Measurements from ENCODE around the gene GSTO1.
A peak's percentile ranks its signal among the peaks of the same experiment; 100 is the strongest.

Gene GSTO1

DNA sequence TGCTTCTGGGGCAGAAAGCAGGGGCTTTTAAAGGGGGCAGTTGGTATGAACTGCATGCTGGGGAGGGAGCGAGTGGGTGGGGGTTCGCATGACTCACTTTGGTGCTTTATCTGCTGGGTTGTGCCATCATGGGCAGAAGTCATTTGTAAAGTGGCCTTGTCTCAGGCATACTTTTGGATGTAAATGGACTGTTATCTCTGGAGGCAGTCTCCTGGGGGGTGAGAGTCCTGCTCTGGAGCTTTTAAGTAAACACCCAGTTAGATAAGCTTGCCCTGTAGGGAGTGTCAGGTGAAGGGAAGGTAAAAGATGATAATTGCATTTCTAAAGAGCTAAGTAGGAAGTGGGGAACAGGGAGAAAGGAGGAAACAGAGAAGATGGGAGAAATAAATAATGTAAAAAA is 1.6 kb upstream of the GSTO1 start:
- TF ChIP-seq TAF1 (IDR thresholded peaks at IDR 0.05; ENCODE audit: borderline replicate concordance, low read depth, low read length) (no peak), POLR2AphosphoS5 (IDR thresholded peaks at IDR 0.05; ENCODE audit: low read depth, low read length) (no peak), POLR2A (IDR thresholded peaks at IDR 0.05; ENCODE audit: low read depth, low read length) (no peak)
- DNase-seq (ENCODE audit: insufficient read length) (no peak), FAIRE-seq (no peak)

DNA sequence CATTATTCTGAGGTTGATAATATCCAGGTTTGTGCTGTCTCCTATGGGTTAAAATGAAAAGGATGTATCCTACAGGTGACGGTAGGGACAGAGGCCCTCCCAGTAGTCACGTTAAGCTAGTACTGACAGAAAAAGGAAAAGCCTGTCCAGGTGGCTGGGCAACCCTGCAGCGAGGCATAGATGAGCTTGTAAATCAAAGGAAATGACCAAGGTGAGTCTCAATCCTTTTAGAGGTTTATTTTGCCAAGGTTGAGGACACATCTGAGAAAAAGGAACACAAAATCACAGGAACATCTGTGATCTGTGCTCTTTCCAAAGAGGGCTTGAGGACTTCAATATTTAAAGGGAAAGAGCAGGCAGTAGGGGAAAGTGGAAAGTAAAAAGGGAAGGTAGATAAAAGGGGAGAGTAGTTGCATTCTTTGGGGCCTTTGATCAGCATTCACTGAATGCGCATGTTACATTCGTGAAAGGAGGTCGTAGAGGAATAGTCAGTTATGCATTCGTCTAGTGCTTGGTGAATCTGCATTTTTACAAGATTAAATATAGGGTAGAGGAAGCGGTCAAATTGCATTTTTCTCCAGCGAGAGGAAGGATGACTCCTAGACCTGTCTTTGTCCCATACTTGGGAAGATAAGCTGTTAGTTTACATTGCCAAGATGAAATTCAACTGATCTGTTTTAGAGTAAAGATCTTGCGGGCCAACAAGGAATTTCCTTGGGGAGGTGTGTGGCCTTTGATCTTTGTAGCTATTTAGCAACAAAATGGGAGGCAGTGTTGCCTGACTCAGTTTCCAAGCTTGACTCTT is 884 bp upstream of the GSTO1 start:
- FAIRE-seq (no peak), DNase-seq (ENCODE audit: insufficient read length) (no peak)
- TF ChIP-seq POLR2AphosphoS5 (IDR thresholded peaks at IDR 0.05; ENCODE audit: low read depth, low read length), result no peak
- TF ChIP-seq TAF1 (IDR thresholded peaks at IDR 0.05; ENCODE audit: borderline replicate concordance, low read depth, low read length), result no peak
- no peak for TF ChIP-seq POLR2A (IDR thresholded peaks at IDR 0.05; ENCODE audit: low read depth, low read length)

DNA sequence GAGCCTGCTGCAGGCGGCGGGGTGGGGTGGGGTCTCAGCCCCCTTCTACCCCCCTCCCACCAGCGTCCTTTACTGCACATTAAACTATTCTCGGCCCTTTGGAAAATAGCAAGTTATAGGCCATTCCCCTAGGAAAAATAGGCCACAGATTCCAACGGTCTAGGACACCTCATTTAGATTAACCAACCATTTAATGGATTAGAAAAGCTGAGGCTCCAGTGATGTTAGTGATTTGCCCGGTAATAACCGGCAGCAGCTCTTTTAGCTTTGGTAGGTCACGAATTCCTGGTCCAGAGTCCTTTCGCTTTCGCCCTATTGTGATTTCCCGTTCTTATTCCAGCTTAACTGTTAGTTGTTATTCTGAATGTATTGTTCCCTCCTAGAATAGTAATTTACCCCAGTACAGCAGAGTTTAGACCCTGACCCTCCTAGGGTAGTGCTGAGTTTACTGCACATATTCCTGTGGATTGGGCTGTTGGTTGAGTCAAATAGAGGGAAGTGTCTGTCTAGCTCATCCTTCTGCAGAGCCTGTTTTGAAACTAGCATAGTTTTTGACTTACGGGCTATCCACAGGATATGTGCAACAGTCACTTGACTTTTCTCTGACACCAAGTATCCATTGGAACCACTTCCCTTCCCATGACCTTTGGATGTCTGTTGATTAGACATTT is 754 bp downstream of the GSTO1 start:
- DNase-seq (ENCODE audit: insufficient read length), result no peak
- peak; percentile 71 for FAIRE-seq
- TF ChIP-seq POLR2A (IDR thresholded peaks at IDR 0.05; ENCODE audit: low read depth, low read length), result no peak

DNA sequence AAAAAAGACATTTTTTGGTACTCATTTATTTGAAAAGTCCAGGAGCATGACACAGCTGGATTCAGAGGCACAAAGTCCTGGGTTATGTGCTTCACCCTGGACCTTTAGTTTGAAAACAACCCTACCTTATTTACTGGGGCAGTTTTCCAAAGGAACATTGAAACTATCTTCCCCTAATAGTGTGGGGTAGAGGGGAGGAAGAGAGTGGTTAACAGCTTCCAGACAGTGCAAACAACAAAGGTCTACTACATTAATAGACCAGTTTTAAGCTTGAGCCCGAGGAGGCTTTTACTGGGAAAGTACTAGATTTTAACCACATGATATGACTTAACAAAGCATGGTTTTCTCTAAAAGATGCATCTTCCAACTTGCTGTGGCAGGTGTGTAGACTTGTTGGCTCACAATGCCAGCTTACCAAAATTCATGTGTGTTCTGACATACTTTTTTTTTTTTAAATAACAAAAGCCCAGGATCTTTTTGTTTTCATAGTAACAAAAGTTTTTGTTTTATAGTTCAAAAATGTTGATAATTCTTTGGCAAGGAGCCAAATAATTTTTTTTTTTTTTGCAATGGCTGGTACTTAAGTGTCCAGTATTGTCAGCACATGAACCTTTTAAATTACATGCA is 1.8 kb downstream of the GSTO1 start:
- no peak for TF ChIP-seq POLR2A (IDR thresholded peaks at IDR 0.05; ENCODE audit: low read depth, low read length)
- no peak for TF ChIP-seq TAF1 (IDR thresholded peaks at IDR 0.05; ENCODE audit: borderline replicate concordance, low read depth, low read length)
- no peak for TF ChIP-seq POLR2AphosphoS5 (IDR thresholded peaks at IDR 0.05; ENCODE audit: low read depth, low read length)
- DNase-seq (ENCODE audit: insufficient read length) (no peak), FAIRE-seq (no peak)

DNA sequence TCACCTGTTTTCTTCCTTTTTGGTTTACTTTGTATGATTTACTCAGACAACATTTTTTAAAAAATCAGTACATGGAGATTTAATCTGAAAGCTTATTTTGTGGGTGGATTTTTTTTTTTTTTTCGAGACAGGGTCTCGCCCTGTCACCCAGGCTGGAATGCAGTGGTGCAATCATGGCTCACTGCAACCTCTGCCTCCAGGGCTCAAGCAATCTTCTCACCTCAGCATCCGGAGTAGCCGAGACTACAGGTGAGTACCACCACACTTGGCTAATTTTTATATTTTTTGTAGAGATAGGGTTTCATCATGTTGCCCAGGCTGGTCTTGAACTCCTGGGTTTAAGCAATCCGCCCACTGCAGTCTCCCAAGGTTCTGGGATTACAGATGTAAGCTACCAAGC is 2.5 kb downstream of the GSTO1 start:
- DNase-seq (ENCODE audit: insufficient read length), result no peak
- FAIRE-seq, result no peak
- no peak for TF ChIP-seq TAF1 (IDR thresholded peaks at IDR 0.05; ENCODE audit: borderline replicate concordance, low read depth, low read length)
- no peak for TF ChIP-seq POLR2A (IDR thresholded peaks at IDR 0.05; ENCODE audit: low read depth, low read length)
- TF ChIP-seq POLR2AphosphoS5 (IDR thresholded peaks at IDR 0.05; ENCODE audit: low read depth, low read length), result no peak

DNA sequence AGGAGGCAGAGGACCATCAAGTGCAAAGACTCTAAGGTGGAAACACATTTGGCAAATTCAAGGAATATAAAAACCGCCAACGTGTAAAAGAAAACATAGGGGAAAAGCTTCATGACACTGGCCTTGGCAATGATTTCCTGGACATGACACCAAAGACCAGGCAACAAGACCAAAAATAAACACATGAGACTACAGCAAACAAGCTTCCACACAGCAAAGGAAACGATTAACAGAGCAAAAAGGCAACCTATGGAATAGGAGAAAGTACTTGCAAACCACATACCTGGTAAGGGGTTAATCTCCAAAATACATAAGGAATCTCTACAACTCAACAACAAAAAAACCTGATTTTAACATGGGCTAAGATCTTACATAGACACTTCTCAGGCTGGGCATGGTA is 3.5 kb downstream of the GSTO1 start:
- no peak for TF ChIP-seq POLR2A (IDR thresholded peaks at IDR 0.05; ENCODE audit: low read depth, low read length)
- no peak for TF ChIP-seq POLR2AphosphoS5 (IDR thresholded peaks at IDR 0.05; ENCODE audit: low read depth, low read length)
- no peak for TF ChIP-seq TAF1 (IDR thresholded peaks at IDR 0.05; ENCODE audit: borderline replicate concordance, low read depth, low read length)
- DNase-seq (ENCODE audit: insufficient read length) (no peak), FAIRE-seq (no peak)

DNA sequence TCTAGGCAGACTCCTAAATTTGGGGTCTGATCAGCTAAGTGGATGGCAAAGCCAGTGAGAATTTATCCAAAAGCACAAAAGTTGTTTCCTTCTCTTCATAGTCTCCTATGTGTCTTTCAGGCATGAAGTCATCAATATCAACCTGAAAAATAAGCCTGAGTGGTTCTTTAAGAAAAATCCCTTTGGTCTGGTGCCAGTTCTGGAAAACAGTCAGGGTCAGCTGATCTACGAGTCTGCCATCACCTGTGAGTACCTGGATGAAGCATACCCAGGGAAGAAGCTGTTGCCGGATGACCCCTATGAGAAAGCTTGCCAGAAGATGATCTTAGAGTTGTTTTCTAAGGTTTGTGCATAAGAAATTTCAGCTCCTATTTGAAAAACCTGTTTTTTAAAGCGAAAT is 4.8 kb downstream of the GSTO1 start:
- FAIRE-seq, result no peak
- DNase-seq (ENCODE audit: insufficient read length), result no peak
- TF ChIP-seq TAF1 (IDR thresholded peaks at IDR 0.05; ENCODE audit: borderline replicate concordance, low read depth, low read length), result no peak
- TF ChIP-seq POLR2A (IDR thresholded peaks at IDR 0.05; ENCODE audit: low read depth, low read length), result 0 out of 2 replicates have a peak, but pooled peaks have one; percentile 15
- no peak for TF ChIP-seq POLR2AphosphoS5 (IDR thresholded peaks at IDR 0.05; ENCODE audit: low read depth, low read length)

DNA sequence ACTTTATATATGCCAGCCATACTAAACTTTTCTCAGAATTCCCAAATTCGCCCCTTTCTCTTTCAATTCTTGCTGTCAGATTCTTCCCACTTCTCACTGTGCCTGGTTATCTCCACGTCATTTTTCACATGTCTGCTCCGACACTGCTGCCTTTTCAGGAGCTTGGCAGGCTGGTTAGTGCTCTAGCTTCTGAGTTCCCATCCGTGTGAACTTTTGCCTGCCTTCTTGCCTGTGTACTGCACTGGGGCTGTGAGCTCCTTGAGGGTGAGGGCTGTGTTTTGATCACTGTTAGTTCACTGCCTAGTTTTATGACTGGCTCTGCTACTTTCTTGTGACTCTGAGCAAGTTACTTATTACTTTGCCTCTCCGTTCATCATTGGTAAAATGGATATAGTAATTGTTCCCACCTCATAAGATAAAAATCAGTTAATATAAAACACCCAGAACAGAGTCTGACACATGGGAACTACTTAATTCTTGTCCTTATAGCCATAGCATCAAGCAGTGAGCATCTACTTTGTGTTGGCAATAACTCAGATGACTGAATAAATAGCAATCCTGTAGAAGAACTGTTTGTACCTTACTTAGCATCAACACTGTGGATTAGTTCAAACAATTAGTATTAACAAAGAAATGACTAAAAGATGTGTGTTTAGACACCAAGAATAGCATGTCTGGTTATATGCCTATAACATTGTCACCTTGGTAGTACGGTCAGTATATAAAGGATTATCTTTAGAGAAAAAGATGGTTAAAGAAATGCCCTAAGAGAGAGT is 5.5 kb downstream of the GSTO1 start:
- no peak for DNase-seq (ENCODE audit: insufficient read length)
- FAIRE-seq, result no peak
- TF ChIP-seq POLR2A (IDR thresholded peaks at IDR 0.05; ENCODE audit: low read depth, low read length), result no peak
- TF ChIP-seq TAF1 (IDR thresholded peaks at IDR 0.05; ENCODE audit: borderline replicate concordance, low read depth, low read length), result no peak
- TF ChIP-seq POLR2AphosphoS5 (IDR thresholded peaks at IDR 0.05; ENCODE audit: low read depth, low read length), result no peak

DNA sequence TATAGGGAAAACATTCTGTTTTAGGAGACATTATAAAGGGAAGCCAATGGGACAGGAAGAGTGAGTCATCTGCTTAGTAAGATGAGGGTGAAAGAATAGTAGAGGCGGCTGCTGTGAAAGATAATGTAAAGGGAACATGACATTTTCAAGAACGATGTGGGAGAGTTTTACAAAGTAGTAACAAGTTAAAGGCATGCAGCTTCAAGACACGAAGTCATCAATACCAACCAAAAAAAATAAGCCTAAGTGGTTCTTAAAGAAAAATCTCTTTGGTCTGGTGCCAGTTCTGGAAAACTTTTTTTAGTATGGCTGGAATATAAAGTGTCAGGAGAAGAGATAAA is 6.1 kb downstream of the GSTO1 start:
- DNase-seq (ENCODE audit: insufficient read length) (no peak), FAIRE-seq (no peak)
- TF ChIP-seq POLR2A (IDR thresholded peaks at IDR 0.05; ENCODE audit: low read depth, low read length) (no peak), POLR2AphosphoS5 (IDR thresholded peaks at IDR 0.05; ENCODE audit: low read depth, low read length) (no peak), TAF1 (IDR thresholded peaks at IDR 0.05; ENCODE audit: borderline replicate concordance, low read depth, low read length) (no peak)

DNA sequence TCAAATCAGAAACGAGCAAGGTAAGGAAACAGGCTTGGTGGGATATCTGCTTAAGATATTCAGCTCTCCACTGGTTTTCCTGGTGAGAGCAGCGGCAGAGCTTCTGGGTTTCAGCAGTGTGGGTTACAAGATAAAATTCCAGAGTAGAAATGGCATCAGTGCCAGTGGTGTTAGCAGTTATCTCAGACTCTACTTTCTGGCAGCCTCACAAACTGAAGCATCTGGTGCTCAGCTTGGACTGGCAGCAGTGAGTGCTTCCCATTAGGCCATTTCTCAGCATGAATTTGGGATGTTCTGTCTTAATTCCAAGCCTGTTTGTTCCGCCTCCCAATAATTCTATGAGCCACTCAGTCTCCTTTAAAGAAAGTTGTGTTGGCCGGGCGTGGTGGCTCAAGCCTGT is 7.4 kb downstream of the GSTO1 start:
- FAIRE-seq, result no peak
- TF ChIP-seq POLR2AphosphoS5 (IDR thresholded peaks at IDR 0.05; ENCODE audit: low read depth, low read length) (no peak), TAF1 (IDR thresholded peaks at IDR 0.05; ENCODE audit: borderline replicate concordance, low read depth, low read length) (no peak), POLR2A (IDR thresholded peaks at IDR 0.05; ENCODE audit: low read depth, low read length) (no peak)
- DNase-seq (ENCODE audit: insufficient read length), result no peak

DNA sequence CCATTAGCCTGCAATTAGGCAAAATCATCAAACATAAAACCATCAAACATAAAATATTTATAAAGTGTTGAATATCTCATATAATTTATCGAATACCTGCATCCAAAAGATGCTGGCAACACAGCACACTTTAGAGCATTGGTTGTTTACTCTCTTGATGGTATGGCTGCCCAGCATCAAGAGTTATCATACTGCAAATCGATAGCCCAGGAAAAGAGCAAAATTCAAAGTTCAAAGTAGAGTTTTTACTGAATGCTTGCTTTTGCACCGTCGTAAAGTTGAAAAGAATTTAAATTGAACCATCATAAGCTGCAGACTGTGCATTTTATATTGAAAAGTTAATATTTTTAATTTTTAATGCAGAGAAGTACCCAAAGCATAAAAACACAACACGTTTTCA is 10.1 kb downstream of the GSTO1 start:
- FAIRE-seq, result no peak
- TF ChIP-seq POLR2AphosphoS5 (IDR thresholded peaks at IDR 0.05; ENCODE audit: low read depth, low read length) (no peak), POLR2A (IDR thresholded peaks at IDR 0.05; ENCODE audit: low read depth, low read length) (no peak), TAF1 (IDR thresholded peaks at IDR 0.05; ENCODE audit: borderline replicate concordance, low read depth, low read length) (no peak)

More for the DNA sequence above, 10.1 kb downstream of the GSTO1 start:
- DNase-seq (ENCODE audit: insufficient read length), result no peak
